ENCODE measurements around the gene NKX2-3.

- TF ChIP-seq CTCF (IDR thresholded peaks at IDR 0.05) = no peak
- no peak for TF ChIP-seq EZH2 (IDR thresholded peaks at IDR 0.05)
- TF ChIP-seq EZH2phosphoT487 (IDR thresholded peaks at IDR 0.05) = no peak
These were observed 29.9 kb downstream of the NKX2-3 start for GRCh38 chr10:99562631-99563030.
